ENCODE data around the gene SNRNP70. TPM values are rescaled to one million over a fixed set of nuclear protein-coding genes. Genes with fewer than 3 reads are reported as not detected.
A peak's percentile ranks its signal among the peaks of the same experiment; 100 is the strongest.

Gene SNRNP70
- total and polyA plus RNA-seq, 2 experiments from 2014 or later, result 243 to 361 TPM

DNA sequence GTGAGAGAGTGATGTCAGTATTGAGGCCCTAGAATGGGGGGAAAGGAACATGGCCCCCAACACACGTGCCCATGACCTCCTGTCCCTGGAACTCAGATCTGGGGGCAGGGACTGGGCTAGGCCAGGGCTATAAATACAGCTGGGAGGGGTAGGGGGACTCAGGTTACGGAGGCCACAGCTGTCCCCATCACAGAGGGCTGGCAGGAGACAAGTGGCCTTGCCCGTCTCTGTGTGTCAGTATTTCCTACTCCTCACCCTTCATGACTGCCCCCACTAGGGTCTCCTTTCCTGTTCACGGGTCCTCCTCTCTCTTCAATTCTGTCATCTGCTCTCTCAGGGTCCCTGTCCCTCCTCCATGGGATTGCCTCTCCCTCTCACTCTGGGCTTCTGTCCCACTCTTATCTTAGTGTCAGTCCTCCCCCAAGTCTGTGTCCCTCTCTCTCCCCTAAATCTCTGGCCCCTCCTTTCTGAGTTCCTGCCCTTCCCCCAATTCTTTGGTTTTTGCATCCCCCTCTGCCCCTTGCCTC is 70.6 kb downstream of the SNRNP70 start:
- Mint-ChIP-seq H3K9me3 (peaks cover 12% of the 10 kb centered on the region), H3K27me3 (ENCODE audit: insufficient read depth, low read depth, poor library complexity) (peaks cover 30% of the 10 kb centered on the region), H3K4me1 (peaks cover 39% of the 10 kb centered on the region), H3K27ac (no peak overlapping the region), H3K36me3 (ENCODE audit: low read depth) (peaks cover 11% of the 10 kb centered on the region; the same call in 2 of the 3 replicates), H3K4me3 (peak overlapping the region; percentile 30)
- Histone ChIP-seq H3K4me3 (peak overlapping the region; percentile 39; the same call in 1 of the 2 replicates), H3K4me2 (peak overlapping the region; percentile 72), H3K27ac (ENCODE audit: low read depth) (no peak overlapping the region), H3K79me2 (replicated peaks; ENCODE audit: insufficient read depth) (no peaks in the 10 kb centered on the region), H3K36me3 (ENCODE audit: insufficient read depth) (no peaks in the 10 kb centered on the region), H4K20me1 (replicated peaks; ENCODE audit: insufficient read depth) (no peaks in the 10 kb centered on the region), H2AFZ (no peak overlapping the region), H3K4me1 (ENCODE audit: insufficient read depth) (peaks cover 14% of the 10 kb centered on the region), H3F3A (replicated peaks; ENCODE audit: low read depth) (peaks cover 5% of the 10 kb centered on the region; the same call in 1 of the 2 replicates), H3K9me2 (ENCODE audit: insufficient read depth) (peaks cover 12% of the 10 kb centered on the region), H3K27me3 (ENCODE audit: insufficient read depth) (peaks cover 13% of the 10 kb centered on the region)
- TF ChIP-seq STAT1 (IDR thresholded peaks at IDR 0.05; ENCODE audit: unreplicated experiment), result no peak
- TF ChIP-seq, protein P1, sequence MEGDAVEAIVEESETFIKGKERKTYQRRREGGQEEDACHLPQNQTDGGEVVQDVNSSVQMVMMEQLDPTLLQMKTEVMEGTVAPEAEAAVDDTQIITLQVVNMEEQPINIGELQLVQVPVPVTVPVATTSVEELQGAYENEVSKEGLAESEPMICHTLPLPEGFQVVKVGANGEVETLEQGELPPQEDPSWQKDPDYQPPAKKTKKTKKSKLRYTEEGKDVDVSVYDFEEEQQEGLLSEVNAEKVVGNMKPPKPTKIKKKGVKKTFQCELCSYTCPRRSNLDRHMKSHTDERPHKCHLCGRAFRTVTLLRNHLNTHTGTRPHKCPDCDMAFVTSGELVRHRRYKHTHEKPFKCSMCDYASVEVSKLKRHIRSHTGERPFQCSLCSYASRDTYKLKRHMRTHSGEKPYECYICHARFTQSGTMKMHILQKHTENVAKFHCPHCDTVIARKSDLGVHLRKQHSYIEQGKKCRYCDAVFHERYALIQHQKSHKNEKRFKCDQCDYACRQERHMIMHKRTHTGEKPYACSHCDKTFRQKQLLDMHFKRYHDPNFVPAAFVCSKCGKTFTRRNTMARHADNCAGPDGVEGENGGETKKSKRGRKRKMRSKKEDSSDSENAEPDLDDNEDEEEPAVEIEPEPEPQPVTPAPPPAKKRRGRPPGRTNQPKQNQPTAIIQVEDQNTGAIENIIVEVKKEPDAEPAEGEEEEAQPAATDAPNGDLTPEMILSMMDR (conservative IDR thresholded peaks at IDR 0.05; ENCODE audit: low read depth in 2 of 2), result no peak
- no peak for TF ChIP-seq NANOG (IDR thresholded peaks at IDR 0.05; ENCODE audit: borderline replicate concordance)
- TF ChIP-seq ZNF331 (CRISPR knock-in tag; IDR thresholded peaks at IDR 0.05; ENCODE audit: low read depth), result no peak
- no peak for TF ChIP-seq ETS1 (IDR thresholded peaks at IDR 0.05)
- TF ChIP-seq ZNF462 (CRISPR knock-in tag; IDR thresholded peaks at IDR 0.05), result no peak
- DNase-seq (ENCODE audit: low spot score) (peak; percentile 37), ATAC-seq (no peak)

All from GM23338 (cell line).